Endodermal cell (in vitro differentiated cells): ENCODE results near the gene IQGAP2. TPM values are rescaled to one million over a fixed set of nuclear protein-coding genes. Genes with fewer than 3 reads are reported as not detected.

Experiments
- DNase-seq: peaks from one replicate; pipeline ENCODE4 v3.0.0-alpha.2; 2017
- H3K27ac ChIP-seq: 2 replicates; pipeline ENCODE4 v1.5.1; 2013; ENCODE audit warnings: mild to moderate bottlenecking, low read depth, low read length, moderate library complexity
- H3K27me3 ChIP-seq: 2 replicates; pipeline ENCODE4 v1.6.1; 2013; ENCODE audit warnings: mild to moderate bottlenecking, low read length, moderate library complexity; ENCODE audit not compliant: insufficient read depth, control insufficient read depth, poor library complexity, severe bottlenecking
- H3K36me3 ChIP-seq: 2 replicates; pipeline ENCODE4 v1.7.0; 2013; ENCODE audit warnings: mild to moderate bottlenecking, low read length, moderate library complexity; ENCODE audit not compliant: control insufficient read depth, insufficient read depth
- H3K4me1 ChIP-seq: one replicate; pipeline ENCODE4 v1.7.0; 2013; ENCODE audit warnings: low read length; ENCODE audit not compliant: control insufficient read depth, insufficient read depth
- H3K4me3 ChIP-seq: 2 replicates; pipeline ENCODE4 v1.5.1; 2013; ENCODE audit warnings: mild to moderate bottlenecking, low read length, moderate library complexity
- H3K9ac ChIP-seq: 2 replicates; pipeline ENCODE4 v1.6.1; 2013; ENCODE audit warnings: mild to moderate bottlenecking, low read length, moderate library complexity; ENCODE audit not compliant: poor library complexity, severe bottlenecking; ENCODE audit errors: extremely low read depth
- H3K9me3 ChIP-seq: 2 replicates; pipeline ENCODE4 v1.6.1; 2013; ENCODE audit warnings: mild to moderate bottlenecking, low read length, moderate library complexity; ENCODE audit not compliant: control insufficient read depth
- H3K27ac Mint-ChIP-seq: 2 replicates; pipeline ENCODE4 v1.8.0; 2020; ENCODE audit warnings: mixed read lengths
- H3K27me3 Mint-ChIP-seq: 2 replicates; pipeline ENCODE4 v1.8.0; 2021; ENCODE audit warnings: mild to moderate bottlenecking, mixed read lengths; ENCODE audit not compliant: insufficient read depth
- H3K36me3 Mint-ChIP-seq: 2 replicates; pipeline ENCODE4 v1.8.0; 2020; ENCODE audit warnings: low read depth, mixed read lengths
- H3K4me1 Mint-ChIP-seq: 2 replicates; pipeline ENCODE4 v1.8.0; 2020; ENCODE audit warnings: mixed read lengths
- H3K4me3 Mint-ChIP-seq: 2 replicates; pipeline ENCODE4 v1.8.0; 2020; ENCODE audit warnings: mild to moderate bottlenecking, moderate library complexity, mixed read lengths
- H3K9me3 Mint-ChIP-seq: 2 replicates; pipeline ENCODE4 v1.8.0; 2020; ENCODE audit warnings: mild to moderate bottlenecking, mixed read lengths
- CTCF ChIP-seq: fragments of 200-600 bp; sonication (generic); conservative IDR thresholded peaks from 2 replicates; pipeline ENCODE4 v1.5.0; 2021; ENCODE audit warnings: antibody characterized with exemption, mild to moderate bottlenecking
- WGBS, 2 experiments: methylation state at CpG; one replicate each; pipeline versions ENCODE4 v1.1.5 to v1.1.7; 2013; ENCODE audit warnings: missing lambda C conversion rate in 2 of 2, mixed read lengths in 1 of 2; ENCODE audit not compliant: insufficient coverage in 1 of 2, insufficient read length in 1 of 2; 5-methylcytosine and 5-hydroxymethylcytosine counted together
- total RNA-seq, 2 donors: library from RNA; stranded (reverse); fragmentation: NEBNext Ultra II Directional in 1 of 2; extraction: Animal tissue kit (Norgen Biotek cat#: 25700) in 1 of 2; gene quantifications; 2 replicates in 1 of 2; 3 replicates in 1 of 2; pipeline ENCODE4 v1.2.1, GENCODE V29; 2021

Gene IQGAP2
- total RNA-seq, 2 donors from 2014 or later: 8.3 to 19.4 TPM

GRCh38 chr5:76594107-76594506 is 191.0 kb downstream of the IQGAP2 start:
- Mint-ChIP-seq H3K27me3 (peaks cover 17% of the 10 kb centered on the region), H3K9me3 (no peaks in the 10 kb centered on the region), H3K4me3 (no peak overlapping the region), H3K27ac (no peak overlapping the region), H3K4me1 (no peaks in the 10 kb centered on the region), H3K36me3 (no peaks in the 10 kb centered on the region)
- no peak overlapping the region for H3K27ac ChIP-seq
- H3K4me3 ChIP-seq: no peak overlapping the region
- 99 to 100% methylated on average over 3 to 4 of the region's 4 CpGs for WGBS, 2 experiments
- DNase-seq: no peak
- no peaks in the 10 kb centered on the region for H3K4me1 ChIP-seq
- H3K36me3 ChIP-seq: no peaks in the 10 kb centered on the region
- no peaks in the 10 kb centered on the region for H3K9me3 ChIP-seq
- peaks cover 6% of the 10 kb centered on the region for H3K27me3 ChIP-seq
- no peak for TF ChIP-seq CTCF
- no peak overlapping the region for H3K9ac ChIP-seq

GRCh38 chr5:76595755-76596481 is 192.8 kb downstream of the IQGAP2 start:
- Histone ChIP-seq H3K9ac (no peak overlapping the region), H3K4me1 (no peaks in the 10 kb centered on the region), H3K27ac (no peak overlapping the region), H3K4me3 (no peak overlapping the region), H3K27me3 (peaks cover 6% of the 10 kb centered on the region), H3K9me3 (no peaks in the 10 kb centered on the region), H3K36me3 (no peaks in the 10 kb centered on the region)
- Mint-ChIP-seq H3K4me3 (no peak overlapping the region), H3K36me3 (no peaks in the 10 kb centered on the region), H3K27me3 (peaks cover 17% of the 10 kb centered on the region), H3K4me1 (peaks cover 5% of the 10 kb centered on the region), H3K9me3 (no peaks in the 10 kb centered on the region), H3K27ac (no peak overlapping the region)
- no peak for DNase-seq
- TF ChIP-seq CTCF: no peak
- 83 to 90% methylated on average over 2 to 3 of the region's 3 CpGs for WGBS, 2 experiments

DNA sequence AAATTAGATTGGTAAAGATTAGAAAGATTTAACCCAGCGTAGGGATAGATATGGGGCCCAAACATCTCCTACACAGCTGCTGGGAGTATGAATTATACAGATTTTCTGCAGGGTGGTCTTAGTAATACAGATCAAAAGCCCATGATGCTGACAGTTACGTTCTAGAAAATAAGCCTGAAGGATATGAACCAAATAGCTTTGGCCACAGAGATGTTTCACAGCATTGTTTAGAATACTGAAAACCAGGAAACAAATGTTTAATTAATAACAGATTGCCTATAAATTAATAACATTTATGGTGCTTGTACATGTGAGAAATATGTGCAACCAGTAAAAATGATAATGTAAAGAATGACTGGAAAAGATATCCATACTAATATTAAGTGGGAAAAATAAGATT is 195.4 kb downstream of the IQGAP2 start:
- no peak for TF ChIP-seq CTCF
- H3K9me3 ChIP-seq: no peaks in the 10 kb centered on the region
- H3K4me1 ChIP-seq: no peaks in the 10 kb centered on the region
- H3K36me3 ChIP-seq: no peaks in the 10 kb centered on the region
- no peaks in the 10 kb centered on the region for H3K9me3 Mint-ChIP-seq
- no peaks in the 10 kb centered on the region for H3K36me3 Mint-ChIP-seq
- no peak overlapping the region for H3K27ac Mint-ChIP-seq
- H3K4me3 ChIP-seq: no peak overlapping the region
- no peak overlapping the region for H3K27ac ChIP-seq
- H3K4me3 Mint-ChIP-seq: no peak overlapping the region
- no peak overlapping the region for H3K9ac ChIP-seq
- H3K27me3 Mint-ChIP-seq: peaks cover 6% of the 10 kb centered on the region
- 86 to 87% methylated on average over 1 to 2 of the region's 2 CpGs for WGBS, 2 experiments
- DNase-seq: no peak
- peaks cover 6% of the 10 kb centered on the region for H3K4me1 Mint-ChIP-seq
- peaks cover 6% of the 10 kb centered on the region for H3K27me3 ChIP-seq
